GM12878 (cell line): ENCODE results near the gene TCF12. TPM values are rescaled to one million over a fixed set of nuclear protein-coding genes. Genes with fewer than 3 reads are reported as not detected.
A peak's percentile ranks its signal among the peaks of the same experiment; 100 is the strongest.

Source experiments
- ATAC-seq: fragments of 200-7000 bp; cut with Tn5 transposase; 3 replicates; pipeline ENCODE4 v1.9.1; 2020; ENCODE audit warnings: mild to moderate bottlenecking, moderate library complexity
- BruUV-seq: library from RNA; stranded (reverse); fragments of 400-500 nt; replicated peaks from 2 replicates; lab custom pipeline; 2021; lab: Mats Ljungman, UMichigan
- CTCF ChIA-PET: fragments of 300-600 bp; sonication (Branson Sonifier 250); formaldehyde crosslinking; extraction: SDS; loops from one replicate; lab custom pipeline; 2021; ENCODE audit warnings: inconsistent platforms; lab: Yijun Ruan, JAX
- POLR2A ChIA-PET: fragments of 350-600 bp; formaldehyde crosslinking; extraction: SDS; loops from one replicate; lab custom pipeline; 2021; ENCODE audit warnings: inconsistent platforms; lab: Charles Lee
- RAD21 ChIA-PET: fragments of 300-600 bp; sonication (Branson Sonifier 250); formaldehyde crosslinking; loops from one replicate; lab custom pipeline; 2023; ENCODE audit warnings: antibody characterized with exemption; ENCODE audit not compliant: unreplicated experiment; lab: Charles Lee
- SMC1A ChIA-PET: fragments of 300-600 bp; sonication (Branson Sonifier 250); formaldehyde crosslinking; loops from one replicate; lab custom pipeline; 2023; ENCODE audit not compliant: unreplicated experiment, uncharacterized antibody; lab: Charles Lee
- DNase-seq: peaks from one replicate; pipeline ENCODE4 v3.0.0-alpha.2; 2011; ENCODE audit warnings: low read depth, low spot score
- FAIRE-seq: peaks from 3 replicates; lab custom pipeline; 2011; peaks lifted over from hg19 to GRCh38; lab: Jason Lieb, UNC
- H2AFZ ChIP-seq: 2 replicates; pipeline ENCODE4 v1.6.0; 2011; ENCODE audit warnings: low read depth, low read length, control low read depth; ENCODE audit not compliant: control insufficient read depth
- H3K27ac ChIP-seq: 2 replicates; pipeline ENCODE4 v1.5.1; 2011; ENCODE audit warnings: control low read depth; ENCODE audit not compliant: control insufficient read depth, insufficient read depth
- H3K27me3 ChIP-seq, 2 experiments: replicated peaks in 1 of 2; 2 replicates each; pipeline versions ENCODE4 v1.6.0 to v1.6.1; 2011; ENCODE audit warnings: low read length in 1 of 2; ENCODE audit not compliant: control insufficient read depth in 2 of 2, insufficient read depth in 2 of 2
- H3K36me3 ChIP-seq, 2 experiments: 2 replicates each; pipeline ENCODE4 v1.5.1; 2011; ENCODE audit warnings: low read length in 1 of 2; ENCODE audit not compliant: control insufficient read depth in 2 of 2, insufficient read depth in 2 of 2
- H3K4me1 ChIP-seq: 2 replicates; pipeline ENCODE4 v1.6.1; 2011; ENCODE audit warnings: mild to moderate bottlenecking, low read length, moderate library complexity, mixed read lengths; ENCODE audit not compliant: control insufficient read depth, insufficient read depth
- H3K4me2 ChIP-seq: 2 replicates; pipeline ENCODE4 v1.6.0; 2011; ENCODE audit warnings: control low read depth; ENCODE audit not compliant: control insufficient read depth, insufficient read depth
- H3K4me3 ChIP-seq: fragments of 200-600 bp; sonication (generic); 2 replicates; pipeline ENCODE4 v1.5.1; 2016
- H3K79me2 ChIP-seq: 2 replicates; pipeline ENCODE4 v1.6.0; 2011; ENCODE audit warnings: low read length; ENCODE audit not compliant: control insufficient read depth, insufficient read depth
- H3K9ac ChIP-seq: 2 replicates; pipeline ENCODE4 v1.8.0; 2011; ENCODE audit warnings: low read length, control low read depth, mixed read lengths; ENCODE audit not compliant: control insufficient read depth, insufficient read depth
- H3K9me3 ChIP-seq: replicated peaks from 3 replicates; pipeline ENCODE4 v1.5.1; 2011; ENCODE audit warnings: mild to moderate bottlenecking, low read length; ENCODE audit not compliant: control insufficient read depth, insufficient read depth
- H4K20me1 ChIP-seq: 2 replicates; pipeline ENCODE4 v1.6.0; 2011; ENCODE audit not compliant: control insufficient read depth, insufficient read depth
- ATF7 ChIP-seq: fragments of 450-650 bp; IDR thresholded peaks from 2 replicates; pipeline ENCODE4 v1.6.1; 2016; ENCODE audit warnings: low read depth, mild to moderate bottlenecking
- MLLT1 ChIP-seq: fragments of 450-650 bp; IDR thresholded peaks from 2 replicates; pipeline ENCODE4 v1.6.1; 2016; ENCODE audit warnings: mild to moderate bottlenecking
- NKRF ChIP-seq: fragments of 450-650 bp; conservative IDR thresholded peaks from 2 replicates; pipeline ENCODE4 v1.6.1; 2017; ENCODE audit warnings: mild to moderate bottlenecking, moderate library complexity
- SMAD1 ChIP-seq: fragments of 450-650 bp; IDR thresholded peaks from 2 replicates; pipeline ENCODE4 v1.6.1; 2018; ENCODE audit warnings: mild to moderate bottlenecking, low read depth; ENCODE audit not compliant: partially characterized antibody
- SUZ12 ChIP-seq: fragments of 200-600 bp; sonication (generic); IDR thresholded peaks from one replicate; pipeline ENCODE4 v1.6.1; 2018; ENCODE audit warnings: antibody characterized with exemption, mild to moderate bottlenecking; ENCODE audit not compliant: unreplicated experiment
- TCF3 ChIP-seq: IDR thresholded peaks from 2 replicates; pipeline ENCODE4 v1.6.1; 2012; ENCODE audit warnings: low read depth, mild to moderate bottlenecking, low read length, borderline replicate concordance; ENCODE audit not compliant: insufficient read depth
- TCF7 ChIP-seq: IDR thresholded peaks from 2 replicates; pipeline ENCODE4 v1.6.1; 2014; ENCODE audit warnings: antibody characterized with exemption, borderline replicate concordance
- WGBS: methylation state at CpG from one replicate; pipeline ENCODE4 v1.1.6; 2016; ENCODE audit warnings: low lambda C conversion rate; ENCODE audit not compliant: insufficient replicate concordance, insufficient coverage; ENCODE audit errors: missing lambda C conversion rate; 5-methylcytosine and 5-hydroxymethylcytosine counted together
- in situ Hi-C: fragments of 300-500 bp; cut with MboI; formaldehyde crosslinking; loops from 9 replicates; pipeline ENCODE4 v1.14.3; 2018; ENCODE audit warnings: mixed read lengths
- intact Hi-C: fragments of 100-400 bp; cut with micrococcal nuclease; formaldehyde crosslinking; loops from one replicate; pipeline ENCODE4 v1.14.2; 2022; ENCODE audit not compliant: unreplicated experiment
- polyA plus RNA-seq, 11 experiments: library from polyadenylated mRNA; depleted of rRNA in 4 of 11; unstranded in 6 of 11; stranded (reverse) in 5 of 11; fragments of >200 nt; fragmentation: Nextera tagmentation in 4 of 11; fragmentation: Illumina TruSeq in 1 of 11; extraction: Ambion mirVana in 4 of 11; extraction: Trizol in 1 of 11; gene quantifications; 1 replicate in 1 of 11; 2 replicates in 10 of 11; pipeline versions ENCODE4 v1.2.1 to v1.2.3, GENCODE V29; 2011 to 2016; ENCODE audit warnings: inconsistent platforms in 2 of 11, missing spikeins in 2 of 11, low read depth in 1 of 11
- total RNA-seq, 4 experiments: library from RNA; depleted of rRNA in 3 of 4; stranded (reverse); fragments of >200 nt in 3 of 4; fragmentation: Illumina TruSeq in 1 of 4; extraction: Trizol in 1 of 4; gene quantifications; 2 replicates each; pipeline versions ENCODE4 v1.2.1 to v1.2.3, GENCODE V29; 2013 to 2021

Gene TCF12
- total and polyA plus RNA-seq, 10 of the 15 experiments (the other 5 are each of a cell fraction or from before 2014, with no cell fraction given) = 8.2 to 70.9 (median 49.5) TPM

- Histone ChIP-seq H3K79me2 (no peaks in the 10 kb centered on the region), H3K9me3 (no peaks in the 10 kb centered on the region), H3K27me3 (no peaks in the 10 kb centered on the region), H3K27ac (peak overlapping the region; percentile 1), H4K20me1 (no peaks in the 10 kb centered on the region), H3K4me1 (peaks cover 48% of the 10 kb centered on the region), H2AFZ (no peak overlapping the region), H3K4me2 (peak overlapping the region; percentile 34; the same call in 1 of the 2 replicates), H3K36me3 (peaks cover 6 to 9% of the 10 kb centered on the region in 2 experiments), H3K4me3 (no peak overlapping the region), H3K9ac (no peak overlapping the region)
- intact Hi-C loops (loop anchor here (2.0 kb wide), 1 partner anchor 14 kb away; no protein-coding TSS in a partner anchor), in situ Hi-C loops (no loop called here)
- BruUV-seq = no TSS peak
- ChIA-PET RAD21 (interaction anchor here (0.8 to 2.2 kb wide), 9 partner anchors 10 to 240 kb away, joined by 3 to 13 read pairs (median 5); no protein-coding TSS in a partner anchor), CTCF (interaction anchor here (1.1 to 2.2 kb wide), 9 partner anchors 9 to 240 kb away, joined by 3 to 13 read pairs (median 5); no protein-coding TSS in a partner anchor), POLR2A (interaction anchor here (0.6 to 5.5 kb wide), 5 partner anchors 9 to 19 kb away, joined by 3 to 40 read pairs (median 3); no protein-coding TSS in a partner anchor), SMC1A (interaction anchor here (0.6 to 7.0 kb wide), 9 partner anchors 10 to 184 kb away, joined by 4 to 54 read pairs (median 11); no protein-coding TSS in a partner anchor)
- DNase-seq (no peak), ATAC-seq (no peak), FAIRE-seq (no peak)
- WGBS = 5% methylated on average over 2 of the region's 2 CpGs
- no peak for TF ChIP-seq SUZ12
- no peak for TF ChIP-seq TCF3
Measured at GRCh38 chr15:57287123-57287521, 368.7 kb downstream of the TCF12 start.

- ChIA-PET CTCF (interaction anchor here (0.8 to 1.8 kb wide), 4 partner anchors 12 to 142 kb away, joined by 3 to 11 read pairs (median 4); no protein-coding TSS in a partner anchor), POLR2A (interaction anchor here (1.1 to 1.4 kb wide), 2 partner anchors 12 to 13 kb away, joined by 3 to 7 read pairs; no protein-coding TSS in a partner anchor), RAD21 (interaction anchor here (0.8 to 1.7 kb wide), 4 partner anchors 29 to 1044 kb away, joined by 3 to 7 read pairs (median 4); no protein-coding TSS in a partner anchor), SMC1A (interaction anchor here (0.6 to 2.9 kb wide), 9 partner anchors 8 to 345 kb away, joined by 3 to 12 read pairs (median 5); no protein-coding TSS in a partner anchor)
- ATAC-seq (no peak), DNase-seq (no peak), FAIRE-seq (no peak)
- no peaks in the 10 kb centered on the region for H4K20me1 ChIP-seq
- no peak overlapping the region for H2AFZ ChIP-seq
- peaks cover 6 to 9% of the 10 kb centered on the region in 2 experiments for H3K36me3 ChIP-seq
- H3K27me3 ChIP-seq = no peaks in the 10 kb centered on the region
- intact Hi-C loops = no loop called here
- no peak overlapping the region for H3K4me2 ChIP-seq
- no peaks in the 10 kb centered on the region for H3K79me2 ChIP-seq
- no TSS peak for BruUV-seq
- no peak overlapping the region for H3K27ac ChIP-seq
- 76% methylated on average over 5 of the region's 5 CpGs for WGBS
- H3K9ac ChIP-seq = no peak overlapping the region
- in situ Hi-C loops = no loop called here
- H3K4me3 ChIP-seq = no peak overlapping the region
- TF ChIP-seq TCF7 = 0 out of 2 replicates have a peak, but pooled peaks have one; percentile 9
- peak; percentile 67 for TF ChIP-seq MLLT1
- no peak for TF ChIP-seq SMAD1
- TF ChIP-seq ATF7 = peak; percentile 59
- TF ChIP-seq NKRF = no peak
- H3K4me1 ChIP-seq = peaks cover 31% of the 10 kb centered on the region
- H3K9me3 ChIP-seq = no peaks in the 10 kb centered on the region
Measured at GRCh38 chr15:57288926-57289580, 370.6 kb downstream of the TCF12 start.
